GM18508 (cell line): ENCODE data around the gene COL11A2.

ENCODE experiments used
- ATAC-seq: cut with Tn5 transposase; IDR thresholded peaks from one replicate; pipeline ENCODE4 v1.9.1; 2021; ENCODE audit warnings: moderate number of reproducible peaks; ENCODE audit not compliant: insufficient read depth, unreplicated experiment

The COL11A2 gene

GRCh38 chr6:33194431-33194979 lies 2.2 kb upstream of the COL11A2 start:
- ATAC-seq: no peak

- ATAC-seq: no peak
These were observed 1.4 kb upstream of the COL11A2 start for GRCh38 chr6:33193619-33194018.

GRCh38 chr6:33192671-33193602 lies 670 bp upstream of the COL11A2 start:
- ATAC-seq: no peak

- no peak for ATAC-seq
These were observed 723 bp downstream of the COL11A2 start for GRCh38 chr6:33191383-33192104.

GRCh38 chr6:33190504-33191107 lies 1.7 kb downstream of the COL11A2 start:
- ATAC-seq: no peak

GRCh38 chr6:33189625-33190448 lies 2.4 kb downstream of the COL11A2 start:
- no peak for ATAC-seq

GRCh38 chr6:33189164-33189563 lies 3.1 kb downstream of the COL11A2 start:
- ATAC-seq: no peak

GRCh38 chr6:33187809-33188208 lies 4.5 kb downstream of the COL11A2 start:
- ATAC-seq: no peak

GRCh38 chr6:33185654-33186187 lies 6.5 kb downstream of the COL11A2 start:
- ATAC-seq: no peak

GRCh38 chr6:33185190-33185589 lies 7.1 kb downstream of the COL11A2 start:
- no peak for ATAC-seq

GRCh38 chr6:33183071-33183683 lies 9.1 kb downstream of the COL11A2 start:
- no peak for ATAC-seq

- ATAC-seq: no peak
These were observed 11.1 kb downstream of the COL11A2 start for GRCh38 chr6:33181141-33181540.

- no peak for ATAC-seq
These were observed 13.4 kb downstream of the COL11A2 start for GRCh38 chr6:33178755-33179475.

GRCh38 chr6:33177552-33178446 lies 14.5 kb downstream of the COL11A2 start:
- ATAC-seq: no peak

GRCh38 chr6:33176906-33177305 lies 15.4 kb downstream of the COL11A2 start:
- no peak for ATAC-seq

- ATAC-seq: no peak
These were observed 16.7 kb downstream of the COL11A2 start for GRCh38 chr6:33175436-33176069.

- ATAC-seq: no peak
These were observed 17.5 kb downstream of the COL11A2 start for GRCh38 chr6:33174784-33175183.
